Body of pancreas (tissue), 4 donors: ENCODE data around the gene OXCT2. TPM values are rescaled to one million over a fixed set of nuclear protein-coding genes. Genes with fewer than 3 reads are reported as not detected.
A peak's percentile ranks its signal among the peaks of the same experiment; 100 is the strongest.

Source experiments
- ATAC-seq: fragments of 150-250 bp; one replicate; pipeline ENCODE4 v1.9.1; 2016
- DNase-seq, 4 donors: peaks; one replicate each; pipeline ENCODE4 v3.0.0-alpha.2; 2019
- H3K27ac ChIP-seq, 4 donors: fragments of 200-600 bp; sonication (generic); 1 replicate in 3 of 4; 2 replicates in 1 of 4; pipeline versions ENCODE4 v1.5.1 to v1.6.1; 2016 to 2019; ENCODE audit warnings: mild to moderate bottlenecking in 1 of 4, mixed read lengths in 1 of 4, moderate library complexity in 1 of 4
- H3K27me3 ChIP-seq, 2 donors: fragments of 200-600 bp; sonication (generic); one replicate each; pipeline ENCODE4 v1.6.0; 2016; ENCODE audit warnings: mild to moderate bottlenecking in 1 of 2
- H3K36me3 ChIP-seq, 2 donors: fragments of 200-600 bp; sonication (generic); replicated peaks in 1 of 2; 2 replicates each; pipeline ENCODE4 v1.5.1; 2016; ENCODE audit warnings: low read depth in 2 of 2; ENCODE audit not compliant: insufficient read depth in 1 of 2
- H3K4me1 ChIP-seq: fragments of 200-600 bp; sonication (generic); one replicate; pipeline ENCODE4 v1.6.0; 2016
- H3K4me3 ChIP-seq, 2 donors: fragments of 200-600 bp; sonication (generic); 1 replicate in 1 of 2; 2 replicates in 1 of 2; pipeline ENCODE4 v1.5.1; 2016 to 2019
- H3K9me3 ChIP-seq, 3 donors: fragments of 200-600 bp; sonication (generic); 1 replicate in 2 of 3; 2 replicates in 1 of 3; pipeline ENCODE4 v1.5.1; 2016
- POLR2A ChIP-seq, 3 donors: fragments of 450-650 bp; IDR thresholded peaks; one replicate each; pipeline ENCODE4 v1.6.1; 2016; ENCODE audit warnings: antibody characterized with exemption in 3 of 3, mild to moderate bottlenecking in 2 of 3
- WGBS, 2 donors: methylation state at CpG; one replicate each; pipeline ENCODE4 v1.1.5; 2017; 5-methylcytosine and 5-hydroxymethylcytosine counted together
- intact Hi-C: fragments of 100-400 bp; cut with DNase I; formaldehyde crosslinking; loops from one replicate; pipeline ENCODE4 v1.15.1; 2023
- total RNA-seq, 2 donors: library from RNA; depleted of rRNA; stranded (reverse); fragments of >200 nt; gene quantifications; one replicate each; pipeline ENCODE4 v1.1.0, GENCODE V29; 2016
- TF ChIP-seq, protein P1 (sequence below), 7 experiments: fragments of 450-650 bp in 4 of 7; fragments of 200-600 bp in 3 of 7; sonication (generic) in 3 of 7; IDR thresholded peaks; one replicate each; pipeline ENCODE4 v1.5.1; 2016 to 2019; ENCODE audit warnings: antibody characterized with exemption in 7 of 7

Gene OXCT2
- total RNA-seq, 2 donors from 2014 or later: 2.6 to 4.6 TPM

DNA sequence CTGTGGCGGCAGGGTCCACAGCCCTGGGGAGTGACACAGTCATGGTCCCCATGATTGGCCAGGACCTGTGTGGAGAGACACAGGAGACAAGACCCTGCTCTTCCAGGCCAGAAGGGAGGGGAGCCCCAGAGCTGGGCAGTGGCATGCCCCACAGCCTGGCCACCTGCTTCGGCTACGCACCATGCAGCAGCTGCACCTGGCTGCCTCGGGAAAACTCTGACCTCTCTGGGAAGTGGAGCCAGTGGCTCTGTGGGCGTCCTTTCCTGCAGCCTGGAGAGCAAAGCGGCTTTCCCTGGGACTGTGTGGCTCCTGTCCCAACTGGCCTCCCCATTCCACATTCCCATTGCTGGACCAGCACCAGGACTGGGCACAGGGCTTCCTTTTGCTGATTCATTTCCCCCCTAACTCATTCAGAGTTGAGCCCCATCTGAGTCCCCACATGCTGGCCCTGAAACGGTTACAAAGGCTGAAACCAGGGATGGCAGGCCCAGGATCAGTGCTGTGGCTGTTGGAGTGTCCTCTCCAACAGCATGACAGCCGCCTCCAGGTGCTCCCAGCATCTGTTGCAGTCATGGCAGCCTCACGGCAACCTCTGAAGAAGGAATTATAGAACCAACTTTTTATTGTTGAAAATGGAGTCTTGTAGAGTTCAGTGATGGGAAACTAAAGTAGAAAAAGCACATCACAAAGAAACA lies 15.0 kb downstream of the OXCT2 start:
- Histone ChIP-seq H3K27me3 (no peaks in the 10 kb centered on the region), H3K9me3 (no peaks in the 10 kb centered on the region), H3K27ac (no peak overlapping the region), H3K4me3 (no peak overlapping the region), H3K36me3 (peaks cover 14 to 31% of the 10 kb centered on the region in 2 donors), H3K4me1 (no peaks in the 10 kb centered on the region)
- intact Hi-C loops: no loop called here
- TF ChIP-seq, protein P1, sequence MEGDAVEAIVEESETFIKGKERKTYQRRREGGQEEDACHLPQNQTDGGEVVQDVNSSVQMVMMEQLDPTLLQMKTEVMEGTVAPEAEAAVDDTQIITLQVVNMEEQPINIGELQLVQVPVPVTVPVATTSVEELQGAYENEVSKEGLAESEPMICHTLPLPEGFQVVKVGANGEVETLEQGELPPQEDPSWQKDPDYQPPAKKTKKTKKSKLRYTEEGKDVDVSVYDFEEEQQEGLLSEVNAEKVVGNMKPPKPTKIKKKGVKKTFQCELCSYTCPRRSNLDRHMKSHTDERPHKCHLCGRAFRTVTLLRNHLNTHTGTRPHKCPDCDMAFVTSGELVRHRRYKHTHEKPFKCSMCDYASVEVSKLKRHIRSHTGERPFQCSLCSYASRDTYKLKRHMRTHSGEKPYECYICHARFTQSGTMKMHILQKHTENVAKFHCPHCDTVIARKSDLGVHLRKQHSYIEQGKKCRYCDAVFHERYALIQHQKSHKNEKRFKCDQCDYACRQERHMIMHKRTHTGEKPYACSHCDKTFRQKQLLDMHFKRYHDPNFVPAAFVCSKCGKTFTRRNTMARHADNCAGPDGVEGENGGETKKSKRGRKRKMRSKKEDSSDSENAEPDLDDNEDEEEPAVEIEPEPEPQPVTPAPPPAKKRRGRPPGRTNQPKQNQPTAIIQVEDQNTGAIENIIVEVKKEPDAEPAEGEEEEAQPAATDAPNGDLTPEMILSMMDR (IDR thresholded peaks at IDR 0.05): no peak
- no peak for TF ChIP-seq POLR2A (IDR thresholded peaks at IDR 0.05)
- WGBS, 2 donors: 87 to 92% methylated on average over 5 to 8 of the region's 9 CpGs
- DNase-seq (no peak), ATAC-seq (no peak)

DNA sequence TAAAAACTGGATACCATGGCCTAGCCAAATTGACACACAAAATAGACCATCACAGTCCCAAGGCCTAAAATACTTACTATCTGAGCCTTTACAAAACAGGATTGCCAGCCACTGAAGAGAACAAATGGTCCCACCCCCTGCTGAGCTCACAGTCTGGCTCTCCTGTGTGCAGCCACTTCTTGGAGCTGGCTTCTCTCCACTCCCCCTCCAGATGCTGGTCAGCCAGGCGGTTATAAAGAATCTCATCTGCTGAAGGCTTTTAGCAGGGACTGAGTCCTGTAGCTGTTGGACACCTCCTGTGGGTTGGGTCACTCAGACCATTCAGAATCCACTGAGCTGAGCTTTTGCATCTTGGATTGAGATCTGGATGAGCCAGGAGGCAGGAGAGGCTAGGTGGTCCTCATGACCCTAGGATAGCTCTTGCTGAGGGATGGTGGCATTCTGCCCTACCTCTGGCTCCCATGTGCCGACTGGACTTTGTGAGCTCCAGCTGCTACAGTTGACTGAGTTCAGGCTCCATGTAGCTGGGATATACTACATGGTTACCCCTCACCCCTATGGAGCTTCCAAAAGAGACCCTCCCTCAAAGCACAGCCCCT lies 16.1 kb downstream of the OXCT2 start:
- peak in 1 of 4 donors; percentile 30 for DNase-seq
- TF ChIP-seq POLR2A (IDR thresholded peaks at IDR 0.05): no peak
- TF ChIP-seq, protein P1 (IDR thresholded peaks at IDR 0.05): no peak
- no peak overlapping the region for H3K27ac ChIP-seq
- peaks cover 14 to 33% of the 10 kb centered on the region in 2 donors for H3K36me3 ChIP-seq
- WGBS, 2 donors: 63 to 88% methylated on average over 2 of the region's 2 CpGs
- H3K9me3 ChIP-seq: no peaks in the 10 kb centered on the region
- H3K4me1 ChIP-seq: no peaks in the 10 kb centered on the region
- no peak overlapping the region for H3K4me3 ChIP-seq
- intact Hi-C loops: no loop called here
- H3K27me3 ChIP-seq: no peaks in the 10 kb centered on the region
- ATAC-seq: no peak

DNA sequence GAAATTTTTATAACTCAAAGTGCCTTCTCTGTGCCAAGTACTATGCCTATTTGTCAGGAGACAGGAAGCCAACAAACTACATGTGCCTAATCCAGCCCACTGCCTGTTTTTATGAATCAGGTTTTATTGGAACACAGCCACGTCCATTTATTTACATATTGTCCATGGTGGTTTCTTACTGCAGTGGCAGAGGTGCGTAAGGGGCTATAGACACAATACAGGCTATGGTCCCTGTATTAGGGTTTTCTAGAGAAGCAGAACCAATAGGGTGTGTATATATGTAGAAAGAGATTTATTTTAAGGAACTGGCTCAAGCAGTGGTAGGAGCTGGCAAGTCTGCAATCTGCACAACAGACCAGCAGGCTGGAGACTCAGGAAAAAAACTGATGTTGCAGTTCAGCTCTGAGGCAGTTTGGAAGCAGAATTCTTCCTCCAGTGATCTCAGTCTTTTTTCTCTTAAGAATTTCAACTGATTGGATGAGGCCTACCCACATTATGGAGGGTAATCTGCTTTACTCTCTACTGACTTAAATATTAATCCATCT lies 17.1 kb downstream of the OXCT2 start:
- H3K27ac ChIP-seq: no peak overlapping the region
- no peaks in the 10 kb centered on the region for H3K9me3 ChIP-seq
- 56 to 63% methylated on average over 2 of the region's 2 CpGs for WGBS, 2 donors
- intact Hi-C loops: no loop called here
- no peak overlapping the region for H3K4me3 ChIP-seq
- H3K4me1 ChIP-seq: no peaks in the 10 kb centered on the region
- H3K27me3 ChIP-seq: no peaks in the 10 kb centered on the region
- ATAC-seq (no peak), DNase-seq (no peak)
- TF ChIP-seq, protein P1 (IDR thresholded peaks at IDR 0.05): no peak
- TF ChIP-seq POLR2A (IDR thresholded peaks at IDR 0.05): no peak
- peaks cover 14 to 40% of the 10 kb centered on the region in 2 donors for H3K36me3 ChIP-seq

DNA sequence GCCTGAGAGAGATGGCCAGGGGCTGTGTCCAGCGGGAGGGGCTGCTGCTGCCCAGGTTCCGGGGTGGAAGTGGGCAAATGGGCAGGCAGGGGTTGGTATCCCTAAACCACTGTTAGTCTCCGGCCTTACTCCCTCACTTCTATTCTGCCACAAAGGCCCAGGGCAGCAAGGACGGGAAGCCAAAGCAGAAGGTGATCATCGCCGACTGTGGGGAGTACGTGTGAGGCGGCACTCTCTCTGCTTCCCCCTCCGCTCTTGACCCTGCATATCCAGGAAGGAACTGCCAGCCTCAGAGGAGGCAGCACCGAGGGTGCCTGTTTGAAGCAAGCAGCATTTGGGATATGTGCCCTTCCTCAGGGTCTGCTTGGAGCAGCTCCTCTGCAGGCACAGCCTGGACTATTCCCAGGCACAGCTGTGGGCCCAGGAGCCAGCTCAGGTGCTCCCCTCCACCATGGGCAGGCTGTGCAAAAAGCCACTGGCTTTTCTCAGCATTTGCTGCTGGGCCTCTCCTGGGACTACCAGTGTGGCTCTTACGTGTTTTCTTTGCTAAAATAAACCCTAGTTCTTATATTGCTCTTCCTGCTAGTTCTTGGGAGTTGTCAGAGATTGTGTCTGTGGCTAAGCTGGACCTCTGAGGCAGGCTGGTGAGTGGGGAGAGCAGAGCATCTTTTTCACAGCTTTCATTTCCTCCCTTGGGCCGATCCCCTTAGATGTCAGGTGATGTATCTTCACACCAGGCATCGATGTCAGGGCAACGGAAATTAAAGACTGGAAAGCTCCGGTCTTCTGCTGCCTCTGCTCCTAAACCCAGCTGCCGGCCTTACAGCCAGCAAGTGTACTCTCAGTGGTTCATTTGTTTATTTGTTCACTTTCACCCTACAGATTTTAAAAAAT lies 17.8 kb downstream of the OXCT2 start:
- no peak for ATAC-seq
- no peaks in the 10 kb centered on the region for H3K4me1 ChIP-seq
- intact Hi-C loops: no loop called here
- H3K27me3 ChIP-seq: no peaks in the 10 kb centered on the region
- TF ChIP-seq POLR2A (IDR thresholded peaks at IDR 0.05): no peak
- TF ChIP-seq, protein P1 (IDR thresholded peaks at IDR 0.05): no peak
- H3K27ac ChIP-seq: no peak overlapping the region
- H3K9me3 ChIP-seq: no peaks in the 10 kb centered on the region
- H3K4me3 ChIP-seq: no peak overlapping the region
- H3K36me3 ChIP-seq: peaks cover 14 to 47% of the 10 kb centered on the region in 2 donors
- WGBS, 2 donors: 91 to 93% methylated on average over 13 to 16 of the region's 16 CpGs
- DNase-seq: no peak
